ENCODE data around the gene TRAF3IP1.

TRAF3IP1 gene

DNA sequence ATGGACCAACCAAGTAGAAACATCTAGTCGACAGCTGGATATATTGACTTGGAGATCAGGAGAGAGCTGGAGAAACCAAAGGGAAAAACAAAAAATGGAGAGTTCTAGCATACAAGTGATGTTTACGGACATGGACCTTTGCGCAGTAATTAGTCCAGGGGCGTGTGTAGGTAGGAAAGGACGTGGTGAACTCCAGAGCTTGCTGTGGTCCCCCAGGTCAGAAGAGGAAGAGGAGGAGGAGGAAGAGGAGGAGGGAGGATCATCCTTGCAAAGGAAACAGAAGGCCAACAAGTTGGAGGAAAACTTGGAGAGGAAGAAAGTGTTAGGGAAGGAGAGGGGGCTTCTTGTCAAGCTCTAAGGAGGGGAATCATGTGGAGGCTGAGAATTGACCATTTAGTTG is 17.5 kb downstream of the TRAF3IP1 start:
- TF ChIP-seq, protein P1, sequence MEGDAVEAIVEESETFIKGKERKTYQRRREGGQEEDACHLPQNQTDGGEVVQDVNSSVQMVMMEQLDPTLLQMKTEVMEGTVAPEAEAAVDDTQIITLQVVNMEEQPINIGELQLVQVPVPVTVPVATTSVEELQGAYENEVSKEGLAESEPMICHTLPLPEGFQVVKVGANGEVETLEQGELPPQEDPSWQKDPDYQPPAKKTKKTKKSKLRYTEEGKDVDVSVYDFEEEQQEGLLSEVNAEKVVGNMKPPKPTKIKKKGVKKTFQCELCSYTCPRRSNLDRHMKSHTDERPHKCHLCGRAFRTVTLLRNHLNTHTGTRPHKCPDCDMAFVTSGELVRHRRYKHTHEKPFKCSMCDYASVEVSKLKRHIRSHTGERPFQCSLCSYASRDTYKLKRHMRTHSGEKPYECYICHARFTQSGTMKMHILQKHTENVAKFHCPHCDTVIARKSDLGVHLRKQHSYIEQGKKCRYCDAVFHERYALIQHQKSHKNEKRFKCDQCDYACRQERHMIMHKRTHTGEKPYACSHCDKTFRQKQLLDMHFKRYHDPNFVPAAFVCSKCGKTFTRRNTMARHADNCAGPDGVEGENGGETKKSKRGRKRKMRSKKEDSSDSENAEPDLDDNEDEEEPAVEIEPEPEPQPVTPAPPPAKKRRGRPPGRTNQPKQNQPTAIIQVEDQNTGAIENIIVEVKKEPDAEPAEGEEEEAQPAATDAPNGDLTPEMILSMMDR (IDR thresholded peaks at IDR 0.05; ENCODE audit: low read depth, low read length): no peak
- no peak overlapping the region for H3K4me3 ChIP-seq (ENCODE audit: low read depth, low read length)

DNA sequence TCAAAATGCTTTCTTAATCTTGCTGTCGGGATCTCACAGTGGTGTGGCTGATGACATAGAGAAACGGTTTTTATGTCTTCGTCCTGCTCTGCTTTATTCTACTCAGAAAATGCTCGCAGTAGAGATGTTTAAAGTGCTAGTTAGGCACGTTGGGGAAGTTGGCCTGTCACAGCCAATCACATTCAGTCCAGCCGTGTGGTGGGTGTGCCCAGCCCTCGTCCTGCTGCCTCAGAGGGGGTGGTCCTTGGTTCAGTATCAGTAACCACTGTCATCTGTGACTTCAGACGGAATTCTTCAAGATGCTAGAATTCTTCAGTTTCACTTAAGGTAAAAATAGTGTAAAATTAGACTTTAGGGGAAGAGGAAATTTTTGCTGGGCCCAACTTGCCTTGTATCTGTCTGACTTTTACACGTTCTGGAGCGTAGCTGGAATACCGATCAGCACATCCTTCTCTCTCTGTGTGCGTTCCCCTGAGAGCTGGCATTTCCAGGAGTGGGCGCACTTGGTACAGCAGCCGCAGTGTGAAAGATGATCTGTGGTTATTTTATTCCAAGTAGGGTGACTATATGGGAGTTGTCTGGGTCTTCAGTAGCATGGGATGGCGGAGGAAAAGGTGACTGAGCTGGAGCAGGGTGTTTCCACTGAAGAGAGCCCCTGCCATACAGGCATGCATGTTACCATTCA is 18.5 kb downstream of the TRAF3IP1 start:
- no peak overlapping the region for H3K4me3 ChIP-seq (ENCODE audit: low read depth, low read length)
- TF ChIP-seq, protein P1 (IDR thresholded peaks at IDR 0.05; ENCODE audit: low read depth, low read length): no peak

DNA sequence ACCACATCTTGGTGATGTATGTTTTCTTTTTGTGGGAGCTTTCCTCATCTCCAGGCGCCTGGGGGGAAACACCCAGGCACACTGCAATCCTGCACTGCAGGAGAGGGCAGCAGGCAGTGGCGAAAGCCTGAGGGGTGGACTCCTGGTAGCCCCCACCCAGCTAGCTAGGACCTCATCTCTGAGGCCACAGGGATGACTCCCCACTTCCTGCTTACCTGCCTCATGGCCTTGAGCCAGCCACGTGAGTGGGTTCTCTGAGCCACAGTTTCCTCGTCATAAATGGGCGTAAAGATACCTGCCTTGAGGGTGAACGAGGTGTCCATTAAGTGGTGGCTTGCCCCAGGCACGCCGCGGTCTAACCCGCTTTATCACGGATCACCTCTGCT is 19.1 kb downstream of the TRAF3IP1 start:
- no peak overlapping the region for H3K4me3 ChIP-seq (ENCODE audit: low read depth, low read length)
- TF ChIP-seq, protein P1 (IDR thresholded peaks at IDR 0.05; ENCODE audit: low read depth, low read length): no peak

DNA sequence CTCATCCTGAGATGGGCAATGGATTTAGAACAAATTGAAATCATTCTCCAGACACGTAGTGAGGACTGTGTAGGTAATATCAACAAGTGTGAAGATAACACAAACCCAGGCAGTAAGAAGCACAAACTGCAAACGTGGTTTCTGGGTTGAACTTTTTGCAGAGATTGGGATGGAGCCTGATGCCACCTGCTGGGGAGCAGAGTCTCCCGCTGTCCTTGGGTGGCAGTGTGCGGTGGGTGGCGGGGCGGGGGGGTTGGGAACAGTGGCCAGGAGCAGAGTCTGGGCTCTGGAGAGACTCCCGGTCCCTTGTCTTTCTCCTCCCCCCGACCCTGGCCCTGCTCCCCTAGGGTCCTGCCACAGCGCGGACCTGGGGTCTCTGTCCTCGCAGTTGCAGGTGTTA is 19.5 kb downstream of the TRAF3IP1 start:
- no peak overlapping the region for H3K4me3 ChIP-seq (ENCODE audit: low read depth, low read length)
- TF ChIP-seq, protein P1 (IDR thresholded peaks at IDR 0.05; ENCODE audit: low read depth, low read length): no peak

DNA sequence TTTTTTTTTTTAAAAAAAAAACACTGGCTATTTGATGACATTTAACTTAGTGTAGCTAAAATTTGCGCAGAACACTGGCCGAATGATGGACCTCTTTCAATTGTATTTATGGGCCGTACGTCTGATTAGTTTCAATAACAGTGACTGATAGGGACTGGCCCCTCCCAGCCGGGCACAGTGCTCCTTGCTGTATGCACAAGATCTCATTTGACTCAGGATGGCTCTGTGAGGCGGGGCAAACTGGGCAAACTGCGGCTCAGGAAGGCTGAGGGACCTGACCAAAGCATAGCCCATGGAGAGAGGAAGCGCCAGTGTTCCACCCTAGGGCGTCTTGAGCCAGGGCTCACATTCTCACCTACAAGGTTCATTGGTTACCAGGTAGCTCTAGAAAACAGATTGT is 21.2 kb downstream of the TRAF3IP1 start:
- H3K4me3 ChIP-seq (ENCODE audit: low read depth, low read length): no peak overlapping the region
- TF ChIP-seq, protein P1 (IDR thresholded peaks at IDR 0.05; ENCODE audit: low read depth, low read length): no peak

DNA sequence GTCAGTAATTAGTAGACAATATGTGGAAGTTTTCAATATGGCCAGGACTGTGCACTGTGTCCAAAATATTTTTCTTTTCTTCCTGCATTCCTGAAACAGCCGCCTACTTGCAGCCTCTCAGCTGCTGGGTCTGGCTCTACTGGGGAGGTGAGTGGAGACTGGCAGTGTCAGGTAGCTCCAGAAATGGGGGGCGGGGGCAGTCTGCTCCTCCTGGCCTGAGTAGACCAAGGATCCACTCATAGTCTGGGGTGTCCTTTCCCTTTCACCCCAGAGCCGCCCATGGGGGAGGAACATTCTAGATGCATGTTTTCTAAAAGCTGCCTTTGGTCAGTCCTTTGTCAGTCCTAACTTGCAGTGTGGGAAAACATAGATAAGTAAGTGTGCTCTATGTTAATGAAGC is 23.7 kb downstream of the TRAF3IP1 start:
- no peak overlapping the region for H3K4me3 ChIP-seq (ENCODE audit: low read depth, low read length)
- TF ChIP-seq, protein P1 (IDR thresholded peaks at IDR 0.05; ENCODE audit: low read depth, low read length): no peak

DNA sequence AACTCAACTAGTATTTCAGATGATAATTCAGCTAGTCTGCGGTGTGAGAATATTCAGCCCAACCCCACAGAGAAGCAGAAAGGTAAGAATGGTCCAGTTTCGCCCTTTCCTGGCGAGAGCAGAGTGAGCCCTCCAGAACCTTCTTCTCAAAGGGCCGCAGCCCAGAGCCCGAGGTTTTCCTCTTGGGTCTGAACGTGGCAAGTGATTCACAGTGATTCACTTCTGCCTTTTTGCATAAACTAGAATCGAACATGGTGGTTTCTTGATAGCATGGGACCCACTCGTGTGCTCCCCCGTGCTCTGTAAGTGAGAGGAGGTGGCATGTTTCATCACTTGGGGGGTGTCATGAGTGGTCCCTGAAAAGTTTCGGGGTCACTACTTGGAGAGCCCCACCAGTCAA is 24.2 kb downstream of the TRAF3IP1 start:
- TF ChIP-seq, protein P1 (IDR thresholded peaks at IDR 0.05; ENCODE audit: low read depth, low read length): no peak
- no peak overlapping the region for H3K4me3 ChIP-seq (ENCODE audit: low read depth, low read length)
